GM21825 (cell line): ENCODE measurements around the gene CDKAL1.

Source experiments
- ATAC-seq: cut with Tn5 transposase; IDR thresholded peaks from one replicate; pipeline ENCODE4 v1.9.1; 2021; ENCODE audit warnings: mild to moderate bottlenecking, moderate library complexity; ENCODE audit not compliant: unreplicated experiment

The CDKAL1 gene

GRCh38 chr6:20670750-20671149 is 136.5 kb downstream of the CDKAL1 start:
- ATAC-seq: no peak

DNA sequence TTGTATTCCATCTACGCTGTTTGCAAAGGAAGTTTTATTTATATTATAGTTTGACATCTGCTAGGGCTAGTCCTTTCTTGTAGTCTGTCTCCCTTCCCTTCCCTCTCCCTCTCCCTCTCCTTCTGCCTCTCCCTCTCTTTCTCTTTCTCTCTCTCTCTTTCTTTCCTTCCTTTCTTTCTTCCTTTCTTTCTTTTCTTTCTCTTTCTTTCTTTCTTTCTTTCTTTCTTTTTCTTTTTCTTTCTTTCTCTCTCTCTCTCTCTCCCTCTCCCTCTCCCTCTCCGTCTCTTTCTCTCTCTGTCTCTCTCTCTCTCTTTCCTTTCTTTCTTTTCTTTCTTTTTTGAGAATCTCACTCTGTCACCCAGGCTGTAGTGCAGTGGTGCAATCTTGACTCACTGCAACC is 137.8 kb downstream of the CDKAL1 start:
- ATAC-seq: no peak

DNA sequence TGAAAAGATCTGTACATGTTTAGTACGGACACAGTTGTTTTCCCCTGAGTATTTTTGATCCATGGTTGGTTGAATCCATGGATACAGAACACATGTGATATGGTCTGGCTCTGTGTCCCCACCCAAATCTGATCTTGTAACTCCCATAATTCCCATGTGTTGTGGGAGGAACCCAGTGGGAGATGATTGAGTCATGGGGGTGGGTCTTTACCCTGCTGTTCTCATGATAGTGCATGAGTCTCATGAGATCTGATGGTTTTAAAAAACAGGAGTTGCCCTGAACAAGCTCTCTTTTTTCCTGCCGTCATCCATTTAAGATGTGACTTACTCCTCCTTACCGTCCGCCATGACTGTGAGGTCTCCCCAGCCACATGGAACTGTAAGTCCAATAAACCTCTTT is 139.2 kb downstream of the CDKAL1 start:
- no peak for ATAC-seq

GRCh38 chr6:20674664-20675063 is 140.4 kb downstream of the CDKAL1 start:
- ATAC-seq: no peak

GRCh38 chr6:20678831-20679352 is 144.6 kb downstream of the CDKAL1 start:
- ATAC-seq: no peak

DNA sequence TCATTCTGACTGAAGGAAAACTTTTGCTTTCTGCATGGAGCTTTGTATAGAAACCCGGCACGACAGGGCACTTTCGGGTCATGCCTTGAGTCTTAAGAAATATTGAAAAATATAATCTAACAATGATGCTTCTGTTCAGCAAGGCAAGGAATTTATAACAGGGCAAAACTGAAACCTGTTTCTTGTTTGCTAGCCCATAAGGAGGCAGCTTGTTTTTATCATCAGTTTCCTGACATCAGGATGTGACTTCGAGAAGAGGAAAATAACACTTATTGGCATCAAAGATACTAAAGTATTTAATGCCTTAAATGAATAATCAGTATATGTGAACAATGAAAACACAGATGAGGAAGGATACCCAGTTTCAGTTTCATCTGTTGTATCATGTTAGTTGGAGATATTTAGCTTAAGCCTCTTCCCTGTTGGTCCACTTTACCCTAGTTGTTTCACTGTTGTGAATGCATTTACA is 146.5 kb downstream of the CDKAL1 start:
- peak; percentile 63 for ATAC-seq

DNA sequence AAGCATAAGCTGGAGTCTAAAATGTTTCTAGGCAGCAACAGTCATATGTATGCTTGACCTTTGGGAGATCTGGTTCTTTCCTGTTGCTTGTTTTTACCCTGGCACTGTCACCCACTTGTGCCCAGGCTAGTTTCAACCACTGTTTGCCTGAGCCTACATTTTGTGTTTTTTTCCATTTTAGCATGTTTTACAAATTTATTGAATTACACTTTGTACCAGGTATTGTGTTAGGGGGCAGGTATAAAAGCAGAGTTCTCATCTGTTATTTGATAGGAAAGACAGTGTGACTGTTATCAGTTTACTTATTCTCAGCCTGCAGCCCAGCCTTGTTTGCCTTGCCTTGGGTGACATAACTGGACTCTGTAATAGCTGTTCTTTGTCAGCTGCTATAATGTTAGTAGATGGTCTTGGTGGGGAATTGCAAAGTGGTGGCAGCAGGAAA is 147.0 kb downstream of the CDKAL1 start:
- ATAC-seq: peak; percentile 35

DNA sequence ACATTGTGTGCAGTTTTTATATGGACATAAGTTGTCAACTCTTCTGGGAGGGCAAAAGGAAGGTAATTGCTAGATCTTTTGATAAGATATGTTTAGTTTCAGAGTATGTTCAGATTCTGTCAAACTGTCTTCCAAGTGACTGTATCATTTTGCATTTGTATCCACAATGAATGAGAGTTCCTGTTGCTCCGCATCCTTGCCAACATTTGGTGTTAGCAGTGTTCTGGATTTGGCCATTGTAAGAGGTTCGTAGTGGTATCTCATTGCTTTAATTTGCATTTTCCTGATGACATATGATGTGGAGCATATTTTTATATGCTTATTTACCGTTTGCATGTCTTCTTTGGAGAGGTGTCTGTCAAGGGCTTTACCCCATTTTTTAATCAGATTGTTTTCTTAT is 150.2 kb downstream of the CDKAL1 start:
- no peak for ATAC-seq

DNA sequence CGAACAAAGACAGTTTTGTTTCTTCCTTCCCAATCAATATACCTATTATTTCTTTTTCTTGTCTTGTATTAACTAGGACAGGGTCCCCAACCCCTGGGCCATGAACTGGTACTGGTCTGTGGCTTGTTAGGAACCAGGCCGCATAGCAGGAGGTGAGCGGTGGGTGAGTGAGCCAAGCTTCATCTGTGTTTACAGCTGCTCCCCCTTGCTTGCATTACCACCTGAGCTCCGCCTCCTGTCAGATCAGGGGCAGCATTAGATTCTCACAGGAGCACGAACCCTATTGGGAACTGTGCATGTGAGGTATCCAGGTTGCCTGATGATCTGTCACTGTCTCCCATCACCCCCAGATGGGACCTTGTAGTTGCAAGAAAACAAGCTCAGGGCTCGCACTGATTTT is 151.9 kb downstream of the CDKAL1 start:
- no peak for ATAC-seq

GRCh38 chr6:20687494-20687893 is 153.2 kb downstream of the CDKAL1 start:
- no peak for ATAC-seq

GRCh38 chr6:20688710-20689500 is 154.6 kb downstream of the CDKAL1 start:
- peak; percentile 89 for ATAC-seq

- ATAC-seq: no peak
Observed at GRCh38 chr6:20691185-20691584, 156.9 kb downstream of the CDKAL1 start.

- no peak for ATAC-seq
Observed at GRCh38 chr6:20692023-20692422, 157.8 kb downstream of the CDKAL1 start.

DNA sequence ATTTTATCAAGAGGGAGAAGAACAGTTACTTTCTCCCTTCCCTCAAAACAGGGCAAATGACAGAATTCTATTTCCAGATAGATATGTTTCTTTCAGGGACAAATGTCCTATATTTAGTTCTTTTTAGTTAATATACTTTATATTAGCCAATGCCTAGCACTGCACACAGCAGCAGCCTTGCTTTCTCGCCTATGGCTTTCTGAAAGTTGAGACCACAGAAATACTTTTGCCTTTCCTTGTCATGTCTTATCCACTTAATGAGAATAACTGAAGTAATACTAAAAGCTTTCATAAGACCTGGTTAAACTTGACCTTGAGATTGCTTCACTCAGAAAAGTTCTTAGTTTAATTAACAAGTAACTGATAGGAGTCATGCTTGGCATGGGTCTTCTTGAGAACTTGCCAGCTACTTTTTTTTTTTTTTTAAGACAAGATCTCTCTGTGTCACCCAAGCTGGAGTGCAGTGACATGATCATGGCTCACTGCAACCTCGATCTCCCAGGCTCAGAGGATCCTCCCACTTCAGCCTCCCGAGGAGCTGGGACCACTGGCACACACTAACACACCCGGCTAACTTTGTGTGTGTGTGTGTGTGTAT is 159.3 kb downstream of the CDKAL1 start:
- no peak for ATAC-seq

- ATAC-seq: no peak
Observed at GRCh38 chr6:20696676-20697075, 162.4 kb downstream of the CDKAL1 start.

DNA sequence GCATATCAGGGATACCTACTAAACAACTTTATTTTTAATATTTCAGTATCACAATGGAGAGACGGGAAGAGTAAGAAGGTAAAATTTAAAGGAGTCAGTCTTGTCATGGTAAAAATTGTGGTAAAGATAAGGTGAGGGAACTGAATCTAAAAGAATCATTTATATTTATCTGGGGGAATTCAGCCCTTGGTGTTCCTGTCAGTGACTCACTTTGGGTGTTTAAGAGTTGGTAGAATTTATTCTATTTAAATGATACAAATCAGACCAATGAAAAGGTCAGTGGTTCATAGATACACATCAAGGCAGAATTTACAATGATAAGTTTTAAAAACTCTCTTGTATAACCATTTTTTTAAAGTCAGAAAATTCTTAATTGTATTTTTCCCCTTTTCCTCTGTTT is 164.4 kb downstream of the CDKAL1 start:
- no peak for ATAC-seq

DNA sequence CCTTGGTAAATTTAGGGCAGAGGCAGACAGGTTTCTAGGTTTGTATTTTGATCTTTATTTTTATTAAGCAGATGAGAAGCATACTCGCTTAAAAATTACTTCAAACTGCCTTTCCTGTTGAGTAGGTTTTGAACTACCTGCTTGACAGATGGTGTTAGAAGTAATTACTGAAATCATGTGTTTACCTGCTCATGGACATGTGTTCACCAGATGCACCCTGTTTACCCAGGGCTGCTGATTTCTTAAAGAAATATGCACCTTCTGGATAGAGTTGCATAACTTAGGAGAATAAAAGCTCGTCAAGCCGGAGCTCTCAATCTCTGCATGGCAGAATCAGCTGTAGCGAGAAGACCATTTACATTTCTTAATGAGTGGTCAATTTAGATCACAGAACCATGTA is 165.1 kb downstream of the CDKAL1 start:
- ATAC-seq: no peak

GRCh38 chr6:20700375-20700774 is 166.1 kb downstream of the CDKAL1 start:
- peak; percentile 46 for ATAC-seq

- no peak for ATAC-seq
Observed at GRCh38 chr6:20702366-20702765, 168.1 kb downstream of the CDKAL1 start.

- no peak for ATAC-seq
Observed at GRCh38 chr6:20703049-20703448, 168.8 kb downstream of the CDKAL1 start.

DNA sequence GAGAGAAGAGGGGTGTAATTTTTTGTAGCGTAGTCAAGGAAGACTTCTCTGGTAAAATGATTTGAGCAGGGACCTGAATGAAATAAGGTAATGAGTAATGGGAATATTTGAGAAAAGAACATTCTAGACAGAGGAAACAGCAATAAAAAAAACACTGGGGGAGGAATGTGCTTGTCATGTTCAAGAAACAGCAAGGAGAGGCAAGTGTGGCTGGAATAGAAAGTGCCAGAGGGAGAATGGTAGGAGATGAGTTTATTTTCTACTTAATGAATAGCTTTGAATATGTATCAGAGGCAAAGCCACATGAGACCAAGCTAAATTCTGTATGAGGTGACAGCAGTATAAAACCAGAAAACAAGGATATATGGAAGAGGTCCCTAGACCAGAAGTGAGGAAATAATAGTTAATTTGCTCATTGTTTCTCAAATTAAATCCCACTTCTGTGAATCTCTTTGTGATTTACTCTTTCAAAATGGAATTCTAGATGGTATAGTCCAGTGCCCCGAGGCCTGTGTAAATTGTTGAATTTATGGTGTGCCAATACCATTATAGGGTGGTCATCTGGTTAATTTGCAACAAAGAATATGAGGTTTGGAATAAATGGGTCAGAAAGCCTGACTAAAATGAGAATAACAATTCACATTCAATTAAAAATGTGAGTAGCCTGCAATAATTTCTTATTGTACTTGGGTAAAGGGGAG is 170.2 kb downstream of the CDKAL1 start:
- ATAC-seq: no peak

- no peak for ATAC-seq
Observed at GRCh38 chr6:20705741-20706140, 171.5 kb downstream of the CDKAL1 start.
